ENCODE measurements around the gene CSKMT. TPM values are rescaled to one million over a fixed set of nuclear protein-coding genes. Genes with fewer than 3 reads are reported as not detected.
A peak's percentile ranks its signal among the peaks of the same experiment; 100 is the strongest.
"Not testable (repeated sequence)": the region's sequence is repeated elsewhere in the genome, so short reads cannot be mapped to it uniquely, and the experiment has no call there.

CSKMT gene
- total RNA-seq = 10 to 100 TPM; 35.2 to 44.0 TPM

- Mint-ChIP-seq H3K4me1 (ENCODE audit: low read depth) (peaks cover 42% of the 10 kb centered on the region), H3K4me3 (peak within 1 kb of the TSS; percentile 98), H3K36me3 (ENCODE audit: low read depth) (peaks cover 33% of the 10 kb centered on the region), H3K27me3 (ENCODE audit: low read depth) (no peaks in the 10 kb centered on the region), H3K9me3 (no peaks in the 10 kb centered on the region), H3K27ac (peak within 1 kb of the TSS; percentile 88)
- peak; percentile 96 for DNase-seq
- intact Hi-C loops (cut with micrococcal nuclease) = loop anchor here (1.0 to 2.0 kb wide), 7 partner anchors 12 to 176 kb away; partner anchors contain the start of genes EML3, GANAB, INTS5 and TUT1
- CTCF ChIA-PET = interaction anchor here (0.6 to 2.4 kb wide), 15 partner anchors 8 to 1722 kb away, joined by 3 to 10 read pairs (median 4); partner anchors contain the start of gene TUT1
Measured at GRCh38 chr11:62665075-62665598, at the start of gene CSKMT, which contains the start of gene C11orf98. Gene CSKMT, plus strand, starts transcription at chr11:62665312. Its CDS starts 568 bp downstream, at chr11:62665880. Gene C11orf98, minus strand, starts transcription at chr11:62665210. Its CDS starts 41 bp downstream, at chr11:62665169.

- peaks cover 46% of the 10 kb centered on the region for H3K4me1 Mint-ChIP-seq (ENCODE audit: low read depth)
- H3K4me3 Mint-ChIP-seq = no peak overlapping the region
- CTCF ChIA-PET = no interaction called here
Measured at GRCh38 chr11:62615521-62615920, 49.6 kb upstream of the CSKMT start.

GRCh38 chr11:62616957-62617356, 48.2 kb upstream of the CSKMT start:
- H3K27ac Mint-ChIP-seq; intact Hi-C loops (cut with micrococcal nuclease); H3K9me3 Mint-ChIP-seq; DNase-seq; H3K27me3 Mint-ChIP-seq (ENCODE audit: low read depth); H3K4me3 Mint-ChIP-seq: not testable (repeated sequence)
- H3K4me1 Mint-ChIP-seq (ENCODE audit: low read depth) = peaks cover 39% of the 10 kb centered on the region
- CTCF ChIA-PET = interaction anchor here (0.6 kb wide), 1 partner anchor 174 kb away, joined by 3 read pairs; no protein-coding TSS in a partner anchor
- peaks cover 17% of the 10 kb centered on the region for H3K36me3 Mint-ChIP-seq (ENCODE audit: low read depth)

More at GRCh38 chr11:62615521-62615920, 49.6 kb upstream of the CSKMT start:
- no peak for DNase-seq
- intact Hi-C loops (cut with micrococcal nuclease) = no loop called here
- peaks cover 17% of the 10 kb centered on the region for H3K36me3 Mint-ChIP-seq (ENCODE audit: low read depth)
- H3K27ac Mint-ChIP-seq = no peak overlapping the region
- H3K9me3 Mint-ChIP-seq = no peaks in the 10 kb centered on the region
- H3K27me3 Mint-ChIP-seq (ENCODE audit: low read depth) = no peaks in the 10 kb centered on the region

GRCh38 chr11:62621027-62621566, 44.0 kb upstream of the CSKMT start:
- intact Hi-C loops (cut with micrococcal nuclease) = loop anchor here (1.0 kb wide), 1 partner anchor 9 kb away; the partner anchor contains the start of gene EML3
- DNase-seq = no peak
- no peaks in the 10 kb centered on the region for H3K27me3 Mint-ChIP-seq (ENCODE audit: low read depth)
- CTCF ChIA-PET = interaction anchor here (0.6 to 1.7 kb wide), 6 partner anchors 9 to 74 kb away, joined by 3 to 9 read pairs (median 4); partner anchors contain the start of genes EML3 and TUT1
- peak overlapping the region; percentile 93 for H3K27ac Mint-ChIP-seq
- peaks cover 25% of the 10 kb centered on the region for H3K4me1 Mint-ChIP-seq (ENCODE audit: low read depth)
- H3K9me3 Mint-ChIP-seq = no peaks in the 10 kb centered on the region
- H3K36me3 Mint-ChIP-seq (ENCODE audit: low read depth) = peaks cover 24% of the 10 kb centered on the region
- H3K4me3 Mint-ChIP-seq = peak overlapping the region; percentile 89

GRCh38 chr11:62621567-62622470, 43.3 kb upstream of the CSKMT start, which contains the start of gene B3GAT3:
Gene B3GAT3, minus strand, starts transcription at chr11:62621986. Its CDS starts 39 bp downstream, at chr11:62621947.
- Mint-ChIP-seq H3K9me3 (no peaks in the 10 kb centered on the region), H3K27ac (peak within 1 kb of the TSS; percentile 93), H3K4me3 (peak within 1 kb of the TSS; percentile 89), H3K4me1 (ENCODE audit: low read depth) (peaks cover 23% of the 10 kb centered on the region), H3K27me3 (ENCODE audit: low read depth) (no peaks in the 10 kb centered on the region), H3K36me3 (ENCODE audit: low read depth) (peaks cover 28% of the 10 kb centered on the region)
- CTCF ChIA-PET = interaction anchor here (0.5 to 1.7 kb wide), 8 partner anchors 10 to 261 kb away, joined by 3 to 9 read pairs (median 3); partner anchors contain the start of genes EML3 and TUT1
- intact Hi-C loops (cut with micrococcal nuclease) = loop anchor here (1.0 to 2.0 kb wide), 5 partner anchors 10 to 31 kb away; partner anchors contain the start of genes EML3, GANAB and TUT1
- DNase-seq = peak; percentile 97

GRCh38 chr11:62622476-62623089, 42.5 kb upstream of the CSKMT start:
- Mint-ChIP-seq H3K4me1 (ENCODE audit: low read depth) (peaks cover 23% of the 10 kb centered on the region), H3K27me3 (ENCODE audit: low read depth) (no peaks in the 10 kb centered on the region), H3K4me3 (peak overlapping the region; percentile 89), H3K27ac (peak overlapping the region; percentile 90), H3K36me3 (ENCODE audit: low read depth) (peaks cover 30% of the 10 kb centered on the region), H3K9me3 (no peaks in the 10 kb centered on the region)
- CTCF ChIA-PET = interaction anchor here (0.5 to 0.8 kb wide), 2 partner anchors 60 to 260 kb away, joined by 3 read pairs; no protein-coding TSS in a partner anchor
- no peak for DNase-seq
- intact Hi-C loops (cut with micrococcal nuclease) = loop anchor here (1.0 to 2.0 kb wide), 4 partner anchors 18 to 32 kb away; partner anchors contain the start of genes GANAB and TUT1

GRCh38 chr11:62627713-62628112, 37.4 kb upstream of the CSKMT start:
- H3K36me3 Mint-ChIP-seq (ENCODE audit: low read depth) = peaks cover 47% of the 10 kb centered on the region
- peaks cover 2% of the 10 kb centered on the region for H3K4me1 Mint-ChIP-seq (ENCODE audit: low read depth)
- CTCF ChIA-PET = interaction anchor here (0.8 to 1.1 kb wide), 2 partner anchors 8 to 16 kb away, joined by 3 read pairs; no protein-coding TSS in a partner anchor
- H3K27me3 Mint-ChIP-seq (ENCODE audit: low read depth) = no peaks in the 10 kb centered on the region
- H3K4me3 Mint-ChIP-seq = no peak overlapping the region
- H3K9me3 Mint-ChIP-seq = no peaks in the 10 kb centered on the region
- DNase-seq = no peak
- intact Hi-C loops (cut with micrococcal nuclease) = no loop called here
- no peak overlapping the region for H3K27ac Mint-ChIP-seq

- Mint-ChIP-seq H3K27ac (peak overlapping the region; percentile 63), H3K36me3 (ENCODE audit: low read depth) (peaks cover 53% of the 10 kb centered on the region), H3K27me3 (ENCODE audit: low read depth) (no peaks in the 10 kb centered on the region), H3K4me1 (ENCODE audit: low read depth) (peaks cover 21% of the 10 kb centered on the region), H3K9me3 (no peaks in the 10 kb centered on the region), H3K4me3 (no peak overlapping the region)
- CTCF ChIA-PET = no interaction called here
- intact Hi-C loops (cut with micrococcal nuclease) = no loop called here
- no peak for DNase-seq
Measured at GRCh38 chr11:62632492-62632891, 32.6 kb upstream of the CSKMT start.

GRCh38 chr11:62644220-62644619, 20.9 kb upstream of the CSKMT start:
- H3K9me3 Mint-ChIP-seq = peaks cover 3% of the 10 kb centered on the region
- peak overlapping the region; percentile 61 for H3K27ac Mint-ChIP-seq
- peaks cover 27% of the 10 kb centered on the region for H3K36me3 Mint-ChIP-seq (ENCODE audit: low read depth)
- intact Hi-C loops (cut with micrococcal nuclease) = no loop called here
- CTCF ChIA-PET = interaction anchor here (0.6 to 1.3 kb wide), 2 partner anchors 23 to 61 kb away, joined by 3 to 5 read pairs; no protein-coding TSS in a partner anchor
- no peak for DNase-seq
- H3K27me3 Mint-ChIP-seq (ENCODE audit: low read depth) = no peaks in the 10 kb centered on the region
- peaks cover 47% of the 10 kb centered on the region for H3K4me1 Mint-ChIP-seq (ENCODE audit: low read depth)
- H3K4me3 Mint-ChIP-seq = peak overlapping the region; percentile 36

- peaks cover 37% of the 10 kb centered on the region for H3K4me1 Mint-ChIP-seq (ENCODE audit: low read depth)
- H3K9me3 Mint-ChIP-seq = no peaks in the 10 kb centered on the region
- no peak for DNase-seq
- peaks cover 26% of the 10 kb centered on the region for H3K36me3 Mint-ChIP-seq (ENCODE audit: low read depth)
- H3K27me3 Mint-ChIP-seq (ENCODE audit: low read depth) = no peaks in the 10 kb centered on the region
- intact Hi-C loops (cut with micrococcal nuclease) = no loop called here
- H3K27ac Mint-ChIP-seq = peak overlapping the region; percentile 95
- H3K4me3 Mint-ChIP-seq = peak overlapping the region; percentile 99
- CTCF ChIA-PET = interaction anchor here (0.5 to 1.3 kb wide), 3 partner anchors 22 to 55 kb away, joined by 3 to 5 read pairs (median 4); no protein-coding TSS in a partner anchor
Measured at GRCh38 chr11:62645671-62645945, 19.5 kb upstream of the CSKMT start.
